Liver (tissue), 9 donors: ENCODE results near the gene GFM1. TPM values are rescaled to one million over a fixed set of nuclear protein-coding genes. Genes with fewer than 3 reads are reported as not detected.

ENCODE experiments used
- DNase-seq: peaks from one replicate; pipeline ENCODE4 v3.0.0-alpha.2; 2017; ENCODE audit warnings: low spot score
- H3K27ac ChIP-seq, 2 donors: one replicate each; pipeline ENCODE4 v1.7.0; 2013; ENCODE audit warnings: inconsistent platforms in 2 of 2, low read length in 2 of 2, control low read depth in 1 of 2, low read depth in 1 of 2, mild to moderate bottlenecking in 1 of 2
- H3K27me3 ChIP-seq, 4 donors: one replicate each; pipeline versions ENCODE4 v1.6.1 to v1.7.0; 2013; ENCODE audit warnings: low read length in 3 of 4, inconsistent platforms in 1 of 4, mild to moderate bottlenecking in 1 of 4, moderate library complexity in 1 of 4; ENCODE audit not compliant: control insufficient read depth in 4 of 4, insufficient read depth in 4 of 4
- H3K36me3 ChIP-seq, 4 donors: one replicate each; pipeline versions ENCODE4 v1.6.1 to v1.7.0; 2013; ENCODE audit warnings: low read length in 3 of 4, mild to moderate bottlenecking in 3 of 4, low read depth in 1 of 4, moderate library complexity in 1 of 4; ENCODE audit not compliant: control insufficient read depth in 4 of 4, insufficient read depth in 3 of 4
- H3K4me1 ChIP-seq, 4 donors: one replicate each; pipeline versions ENCODE4 v1.6.1 to v1.7.0; 2013; ENCODE audit warnings: low read length in 3 of 4, mild to moderate bottlenecking in 3 of 4, moderate library complexity in 1 of 4; ENCODE audit not compliant: control insufficient read depth in 4 of 4, insufficient read depth in 4 of 4
- H3K4me3 ChIP-seq, 3 donors: one replicate each; pipeline versions ENCODE4 v1.6.1 to v1.7.0; 2013; ENCODE audit warnings: low read length in 3 of 3, control low read depth in 1 of 3, low read depth in 1 of 3, mild to moderate bottlenecking in 1 of 3
- H3K9ac ChIP-seq, 2 donors: one replicate each; pipeline ENCODE4 v1.7.0; 2013; ENCODE audit warnings: low read length in 2 of 2, mild to moderate bottlenecking in 2 of 2, moderate library complexity in 2 of 2, control low read depth in 1 of 2, low read depth in 1 of 2
- H3K9me3 ChIP-seq, 4 donors: one replicate each; pipeline versions ENCODE4 v1.6.1 to v1.7.0; 2013; ENCODE audit warnings: low read length in 3 of 4; ENCODE audit not compliant: control insufficient read depth in 4 of 4
- EGR1 ChIP-seq, 2 donors: IDR thresholded peaks; 2 replicates each; pipeline ENCODE4 v1.6.1; 2016 to 2018; ENCODE audit warnings: antibody characterized with exemption in 2 of 2, low read depth in 2 of 2
- GABPA ChIP-seq, 2 donors: IDR thresholded peaks in 1 of 2; conservative IDR thresholded peaks in 1 of 2; 2 replicates each; pipeline ENCODE4 v1.6.1; 2016; ENCODE audit warnings: antibody characterized with exemption in 2 of 2, mild to moderate bottlenecking in 1 of 2, moderate library complexity in 1 of 2
- HNF4A ChIP-seq, 2 donors: conservative IDR thresholded peaks; 2 replicates each; pipeline ENCODE4 v1.6.1; 2016; ENCODE audit warnings: antibody characterized with exemption in 2 of 2, mild to moderate bottlenecking in 2 of 2
- HNF4G ChIP-seq: IDR thresholded peaks from 2 replicates; pipeline ENCODE4 v1.6.1; 2016; ENCODE audit warnings: antibody characterized with exemption
- JUND ChIP-seq, 2 donors: IDR thresholded peaks; 2 replicates each; pipeline ENCODE4 v1.6.1; 2016; ENCODE audit warnings: antibody characterized with exemption in 2 of 2
- NR2F2 ChIP-seq: IDR thresholded peaks from 2 replicates; pipeline ENCODE4 v1.6.1; 2016; ENCODE audit warnings: antibody characterized with exemption
- RAD21 ChIP-seq, 2 donors: IDR thresholded peaks; 2 replicates each; pipeline ENCODE4 v1.6.1; 2016; ENCODE audit warnings: antibody characterized with exemption in 2 of 2, mild to moderate bottlenecking in 2 of 2
- SP1 ChIP-seq: IDR thresholded peaks from 2 replicates; pipeline ENCODE4 v1.6.1; 2018; ENCODE audit warnings: antibody characterized with exemption, mild to moderate bottlenecking
- TAF1 ChIP-seq: conservative IDR thresholded peaks from 2 replicates; pipeline ENCODE4 v1.6.1; 2016; ENCODE audit warnings: antibody characterized with exemption, mild to moderate bottlenecking
- YY1 ChIP-seq: IDR thresholded peaks from 2 replicates; pipeline ENCODE4 v1.6.1; 2016; ENCODE audit warnings: antibody characterized with exemption, mild to moderate bottlenecking
- WGBS: extraction: QIAGEN DNeasy Blood & Tissue Kit; methylation state at CpG from one replicate; pipeline ENCODE4 v1.1.7; 2013; 5-methylcytosine and 5-hydroxymethylcytosine counted together
- polyA plus RNA-seq, 2 donors: library from polyadenylated mRNA; stranded (reverse) in 1 of 2; unstranded in 1 of 2; fragments of 200-250 nt in 1 of 2; fragments of >200 nt in 1 of 2; fragmentation: Nextera tagmentation in 1 of 2; extraction: Ambion mirVana in 1 of 2; gene quantifications; one replicate each; pipeline versions ENCODE4 v1.2.1 to v1.2.3, GENCODE V29; 2013 to 2015
- total RNA-seq, 2 donors: library from RNA; depleted of rRNA; stranded (reverse); fragments of >200 nt; gene quantifications; one replicate each; pipeline ENCODE4 v1.2.3, GENCODE V29; 2014
- TF ChIP-seq, protein P1 (sequence below): fragments of 150-350 bp; IDR thresholded peaks from 2 replicates; pipeline ENCODE4 v1.5.1; 2017; ENCODE audit warnings: improper control_type of control experiment, low read depth, low read length; ENCODE audit not compliant: missing input control
- TF ChIP-seq, protein P2 (sequence below): IDR thresholded peaks from 2 replicates; pipeline ENCODE4 v1.6.1; 2016; ENCODE audit warnings: antibody characterized with exemption
- TF ChIP-seq, protein P3 (sequence below): IDR thresholded peaks from 2 replicates; pipeline ENCODE4 v1.6.1; 2016; ENCODE audit warnings: antibody characterized with exemption, mild to moderate bottlenecking
- TF ChIP-seq, protein P4 (sequence below): IDR thresholded peaks from 2 replicates; pipeline ENCODE4 v1.6.1; 2016; ENCODE audit warnings: antibody characterized with exemption
- TF ChIP-seq, protein P5 (sequence below): IDR thresholded peaks from 2 replicates; pipeline ENCODE4 v1.6.1; 2016; ENCODE audit warnings: antibody characterized with exemption
- donor health status: healthy.
- donor health status: healthy.
- donor health status: healthy.
- donor health status: healthy.
- donor health status: healthy.

GFM1 gene
- total and polyA plus RNA-seq, 4 donors, result 33.8 to 73.2 (median 35.8) TPM

DNA sequence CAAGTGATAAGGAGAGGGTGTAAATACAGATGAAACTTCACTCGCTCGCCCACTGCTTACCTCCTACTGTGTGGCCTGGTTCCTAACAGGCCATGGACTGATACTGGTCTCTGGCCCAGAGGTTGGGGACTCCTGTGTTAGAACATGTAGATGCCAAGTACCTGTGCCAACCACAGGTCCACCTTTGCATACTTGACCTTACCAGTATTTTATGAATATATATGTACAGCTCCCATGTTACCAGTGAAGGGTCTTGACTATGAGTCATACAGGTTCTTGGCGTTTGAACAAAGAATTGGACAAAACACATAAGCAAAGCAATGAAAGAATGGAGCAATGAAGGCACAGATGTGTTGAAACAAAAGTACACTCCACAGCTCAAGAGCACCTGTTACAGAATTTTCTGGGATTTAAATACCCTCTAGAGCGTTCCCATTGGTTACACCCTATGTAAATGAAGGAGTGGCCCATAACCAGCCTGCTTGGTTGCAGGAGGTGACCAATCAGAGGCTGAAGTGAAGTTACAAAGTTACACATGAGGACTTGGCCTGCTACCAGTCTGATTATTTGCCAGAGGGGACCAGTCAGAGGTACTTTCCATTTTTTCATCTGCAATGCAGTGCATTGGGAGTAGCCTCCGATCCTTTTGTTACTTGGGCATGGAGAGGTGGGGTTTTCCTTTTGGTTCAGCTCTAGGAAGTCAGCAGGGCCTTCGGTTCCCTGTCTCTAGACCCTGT is 1.7 kb upstream of the GFM1 start:
- Histone ChIP-seq H3K27me3 (peaks cover 0 to 2% (median 0%) of the 10 kb centered on the region in 4 donors), H3K4me1 (peaks cover 0 to 13% (median 11%) of the 10 kb centered on the region in 4 donors), H3K36me3 (no peaks in the 10 kb centered on the region), H3K4me3 (no peak overlapping the region), H3K9ac (no peak overlapping the region), H3K9me3 (no peaks in the 10 kb centered on the region), H3K27ac (no peak overlapping the region)
- DNase-seq, result no peak
- WGBS, result 82% methylated on average over 6 of the region's 6 CpGs
- TF ChIP-seq EGR1 (IDR thresholded peaks at IDR 0.05; ENCODE audit: low read depth in 2 of 2), result no peak
- TF ChIP-seq, protein P1, sequence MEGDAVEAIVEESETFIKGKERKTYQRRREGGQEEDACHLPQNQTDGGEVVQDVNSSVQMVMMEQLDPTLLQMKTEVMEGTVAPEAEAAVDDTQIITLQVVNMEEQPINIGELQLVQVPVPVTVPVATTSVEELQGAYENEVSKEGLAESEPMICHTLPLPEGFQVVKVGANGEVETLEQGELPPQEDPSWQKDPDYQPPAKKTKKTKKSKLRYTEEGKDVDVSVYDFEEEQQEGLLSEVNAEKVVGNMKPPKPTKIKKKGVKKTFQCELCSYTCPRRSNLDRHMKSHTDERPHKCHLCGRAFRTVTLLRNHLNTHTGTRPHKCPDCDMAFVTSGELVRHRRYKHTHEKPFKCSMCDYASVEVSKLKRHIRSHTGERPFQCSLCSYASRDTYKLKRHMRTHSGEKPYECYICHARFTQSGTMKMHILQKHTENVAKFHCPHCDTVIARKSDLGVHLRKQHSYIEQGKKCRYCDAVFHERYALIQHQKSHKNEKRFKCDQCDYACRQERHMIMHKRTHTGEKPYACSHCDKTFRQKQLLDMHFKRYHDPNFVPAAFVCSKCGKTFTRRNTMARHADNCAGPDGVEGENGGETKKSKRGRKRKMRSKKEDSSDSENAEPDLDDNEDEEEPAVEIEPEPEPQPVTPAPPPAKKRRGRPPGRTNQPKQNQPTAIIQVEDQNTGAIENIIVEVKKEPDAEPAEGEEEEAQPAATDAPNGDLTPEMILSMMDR, result no peak
- TF ChIP-seq, protein P2, sequence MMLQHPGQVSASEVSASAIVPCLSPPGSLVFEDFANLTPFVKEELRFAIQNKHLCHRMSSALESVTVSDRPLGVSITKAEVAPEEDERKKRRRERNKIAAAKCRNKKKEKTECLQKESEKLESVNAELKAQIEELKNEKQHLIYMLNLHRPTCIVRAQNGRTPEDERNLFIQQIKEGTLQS, result no peak
- no peak for TF ChIP-seq SP1
- no peak for TF ChIP-seq TAF1
- TF ChIP-seq GABPA (IDR thresholded peaks at IDR 0.05 in 1 of 2, conservative IDR thresholded peaks at IDR 0.05 in 1 of 2), result no peak
- TF ChIP-seq NR2F2, result no peak
- no peak for TF ChIP-seq YY1
- TF ChIP-seq RAD21 (IDR thresholded peaks at IDR 0.05), result no peak
- no peak for TF ChIP-seq HNF4A (conservative IDR thresholded peaks at IDR 0.05)
- TF ChIP-seq HNF4G, result no peak
- TF ChIP-seq JUND (IDR thresholded peaks at IDR 0.05), result no peak
- TF ChIP-seq, protein P3, sequence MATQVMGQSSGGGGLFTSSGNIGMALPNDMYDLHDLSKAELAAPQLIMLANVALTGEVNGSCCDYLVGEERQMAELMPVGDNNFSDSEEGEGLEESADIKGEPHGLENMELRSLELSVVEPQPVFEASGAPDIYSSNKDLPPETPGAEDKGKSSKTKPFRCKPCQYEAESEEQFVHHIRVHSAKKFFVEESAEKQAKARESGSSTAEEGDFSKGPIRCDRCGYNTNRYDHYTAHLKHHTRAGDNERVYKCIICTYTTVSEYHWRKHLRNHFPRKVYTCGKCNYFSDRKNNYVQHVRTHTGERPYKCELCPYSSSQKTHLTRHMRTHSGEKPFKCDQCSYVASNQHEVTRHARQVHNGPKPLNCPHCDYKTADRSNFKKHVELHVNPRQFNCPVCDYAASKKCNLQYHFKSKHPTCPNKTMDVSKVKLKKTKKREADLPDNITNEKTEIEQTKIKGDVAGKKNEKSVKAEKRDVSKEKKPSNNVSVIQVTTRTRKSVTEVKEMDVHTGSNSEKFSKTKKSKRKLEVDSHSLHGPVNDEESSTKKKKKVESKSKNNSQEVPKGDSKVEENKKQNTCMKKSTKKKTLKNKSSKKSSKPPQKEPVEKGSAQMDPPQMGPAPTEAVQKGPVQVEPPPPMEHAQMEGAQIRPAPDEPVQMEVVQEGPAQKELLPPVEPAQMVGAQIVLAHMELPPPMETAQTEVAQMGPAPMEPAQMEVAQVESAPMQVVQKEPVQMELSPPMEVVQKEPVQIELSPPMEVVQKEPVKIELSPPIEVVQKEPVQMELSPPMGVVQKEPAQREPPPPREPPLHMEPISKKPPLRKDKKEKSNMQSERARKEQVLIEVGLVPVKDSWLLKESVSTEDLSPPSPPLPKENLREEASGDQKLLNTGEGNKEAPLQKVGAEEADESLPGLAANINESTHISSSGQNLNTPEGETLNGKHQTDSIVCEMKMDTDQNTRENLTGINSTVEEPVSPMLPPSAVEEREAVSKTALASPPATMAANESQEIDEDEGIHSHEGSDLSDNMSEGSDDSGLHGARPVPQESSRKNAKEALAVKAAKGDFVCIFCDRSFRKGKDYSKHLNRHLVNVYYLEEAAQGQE, result no peak
- TF ChIP-seq, protein P4, sequence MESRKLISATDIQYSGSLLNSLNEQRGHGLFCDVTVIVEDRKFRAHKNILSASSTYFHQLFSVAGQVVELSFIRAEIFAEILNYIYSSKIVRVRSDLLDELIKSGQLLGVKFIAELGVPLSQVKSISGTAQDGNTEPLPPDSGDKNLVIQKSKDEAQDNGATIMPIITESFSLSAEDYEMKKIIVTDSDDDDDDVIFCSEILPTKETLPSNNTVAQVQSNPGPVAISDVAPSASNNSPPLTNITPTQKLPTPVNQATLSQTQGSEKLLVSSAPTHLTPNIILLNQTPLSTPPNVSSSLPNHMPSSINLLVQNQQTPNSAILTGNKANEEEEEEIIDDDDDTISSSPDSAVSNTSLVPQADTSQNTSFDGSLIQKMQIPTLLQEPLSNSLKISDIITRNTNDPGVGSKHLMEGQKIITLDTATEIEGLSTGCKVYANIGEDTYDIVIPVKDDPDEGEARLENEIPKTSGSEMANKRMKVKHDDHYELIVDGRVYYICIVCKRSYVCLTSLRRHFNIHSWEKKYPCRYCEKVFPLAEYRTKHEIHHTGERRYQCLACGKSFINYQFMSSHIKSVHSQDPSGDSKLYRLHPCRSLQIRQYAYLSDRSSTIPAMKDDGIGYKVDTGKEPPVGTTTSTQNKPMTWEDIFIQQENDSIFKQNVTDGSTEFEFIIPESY, result no peak
- TF ChIP-seq, protein P5, sequence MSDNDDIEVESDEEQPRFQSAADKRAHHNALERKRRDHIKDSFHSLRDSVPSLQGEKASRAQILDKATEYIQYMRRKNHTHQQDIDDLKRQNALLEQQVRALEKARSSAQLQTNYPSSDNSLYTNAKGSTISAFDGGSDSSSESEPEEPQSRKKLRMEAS, result no peak
